NCI-H748 (cell line): ENCODE results near the gene CHRNA10.

ENCODE experiments used
- DNase-seq: peaks from one replicate; lab custom pipeline; 2025; ENCODE audit not compliant: unreplicated experiment; lab: John Stamatoyannopoulos, UW

The CHRNA10 gene, protein sequence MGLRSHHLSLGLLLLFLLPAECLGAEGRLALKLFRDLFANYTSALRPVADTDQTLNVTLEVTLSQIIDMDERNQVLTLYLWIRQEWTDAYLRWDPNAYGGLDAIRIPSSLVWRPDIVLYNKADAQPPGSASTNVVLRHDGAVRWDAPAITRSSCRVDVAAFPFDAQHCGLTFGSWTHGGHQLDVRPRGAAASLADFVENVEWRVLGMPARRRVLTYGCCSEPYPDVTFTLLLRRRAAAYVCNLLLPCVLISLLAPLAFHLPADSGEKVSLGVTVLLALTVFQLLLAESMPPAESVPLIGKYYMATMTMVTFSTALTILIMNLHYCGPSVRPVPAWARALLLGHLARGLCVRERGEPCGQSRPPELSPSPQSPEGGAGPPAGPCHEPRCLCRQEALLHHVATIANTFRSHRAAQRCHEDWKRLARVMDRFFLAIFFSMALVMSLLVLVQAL

GRCh38 chr11:3671334-3672254 lies at the start of gene CHRNA10:
Gene CHRNA10 (minus strand): TSS chr11:3671384. CDS start chr11:3671312, 72 bp downstream.
- DNase-seq, result peak; percentile 31

GRCh38 chr11:3712274-3712673 lies 41.1 kb upstream of the CHRNA10 start:
- no peak for DNase-seq

DNA sequence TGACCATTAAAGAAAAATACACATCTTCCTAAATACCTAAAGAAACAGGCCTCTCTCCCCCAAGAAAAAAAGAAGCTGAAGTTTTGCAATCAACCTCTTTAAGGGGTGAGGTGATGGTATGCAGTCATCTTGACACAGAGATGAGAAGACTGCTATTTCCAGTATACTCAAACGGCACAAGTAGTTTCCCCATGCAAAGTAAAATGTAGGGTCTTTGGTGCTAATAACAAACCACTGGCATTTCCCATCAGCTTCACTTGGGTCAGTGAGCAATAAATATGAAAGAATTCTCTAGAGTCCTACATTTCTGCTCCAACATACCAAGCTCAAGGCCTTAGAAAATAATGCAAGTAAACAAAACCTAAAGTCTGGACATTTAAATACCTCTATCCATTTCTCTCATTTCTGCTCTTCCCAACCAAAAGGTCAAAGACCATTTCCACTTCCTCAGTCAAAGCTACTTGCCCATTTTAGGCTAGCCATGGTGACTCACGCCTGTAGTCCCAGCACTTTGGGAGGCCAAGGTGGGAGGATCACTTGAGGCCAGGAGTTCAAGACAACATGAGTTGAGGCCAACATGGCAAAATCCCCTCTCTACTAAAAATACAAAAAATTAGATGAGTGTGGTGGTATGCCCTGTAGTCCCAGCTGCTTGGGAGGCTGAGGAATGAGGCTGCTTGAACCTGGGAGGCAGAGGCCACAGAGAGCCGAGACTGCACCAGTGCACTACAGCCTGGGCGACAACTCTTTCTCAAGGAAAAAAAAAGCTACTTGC lies 39.5 kb upstream of the CHRNA10 start:
- DNase-seq, result no peak

- no peak for DNase-seq
Observed at GRCh38 chr11:3709977-3710376, 38.8 kb upstream of the CHRNA10 start.

GRCh38 chr11:3707176-3707575 lies 36.0 kb upstream of the CHRNA10 start:
- DNase-seq, result no peak

DNA sequence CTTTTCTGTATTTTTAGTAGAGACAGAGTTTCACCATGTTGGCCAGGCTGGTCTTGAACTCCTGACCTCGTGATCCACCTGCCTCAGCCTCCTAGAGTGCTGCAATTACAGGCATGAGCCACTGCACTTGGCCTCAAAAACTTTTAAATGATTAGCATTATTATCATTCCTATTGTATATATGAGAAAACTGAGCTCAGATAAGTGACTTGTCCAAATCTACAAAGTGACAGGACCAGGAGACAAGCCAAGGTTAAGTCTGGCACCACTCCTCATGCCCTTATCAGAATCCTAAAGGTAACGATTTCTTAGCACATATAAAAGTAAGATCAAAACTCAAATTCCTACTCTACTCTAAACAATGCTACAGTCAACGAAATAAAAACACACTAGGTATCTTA lies 32.2 kb upstream of the CHRNA10 start:
- no peak for DNase-seq

DNA sequence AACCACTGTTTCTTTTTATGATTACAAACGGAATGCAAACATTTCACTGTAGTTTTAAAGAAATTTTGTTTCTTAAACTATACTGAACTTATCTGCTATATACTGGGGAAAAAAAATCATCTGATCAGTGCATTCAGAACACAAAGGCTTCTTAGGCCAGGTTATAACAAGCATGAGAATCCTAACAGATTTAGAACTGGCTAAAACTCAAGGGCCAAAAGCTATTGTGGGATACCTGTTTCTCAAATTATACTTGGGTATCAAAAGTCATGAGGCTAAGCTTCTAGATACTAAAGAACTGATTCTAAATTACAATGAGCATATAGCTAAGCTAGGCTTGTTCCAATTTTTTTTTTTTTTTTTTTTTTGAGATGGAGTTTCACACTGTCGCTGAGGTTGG lies 29.7 kb upstream of the CHRNA10 start:
- no peak for DNase-seq

GRCh38 chr11:3700410-3700809 lies 29.2 kb upstream of the CHRNA10 start:
- DNase-seq, result no peak

GRCh38 chr11:3686751-3687150 lies 15.6 kb upstream of the CHRNA10 start:
- DNase-seq, result no peak

- no peak for DNase-seq
Observed at GRCh38 chr11:3685923-3686322, 14.7 kb upstream of the CHRNA10 start.

GRCh38 chr11:3684819-3685172 lies 13.6 kb upstream of the CHRNA10 start:
- no peak for DNase-seq

DNA sequence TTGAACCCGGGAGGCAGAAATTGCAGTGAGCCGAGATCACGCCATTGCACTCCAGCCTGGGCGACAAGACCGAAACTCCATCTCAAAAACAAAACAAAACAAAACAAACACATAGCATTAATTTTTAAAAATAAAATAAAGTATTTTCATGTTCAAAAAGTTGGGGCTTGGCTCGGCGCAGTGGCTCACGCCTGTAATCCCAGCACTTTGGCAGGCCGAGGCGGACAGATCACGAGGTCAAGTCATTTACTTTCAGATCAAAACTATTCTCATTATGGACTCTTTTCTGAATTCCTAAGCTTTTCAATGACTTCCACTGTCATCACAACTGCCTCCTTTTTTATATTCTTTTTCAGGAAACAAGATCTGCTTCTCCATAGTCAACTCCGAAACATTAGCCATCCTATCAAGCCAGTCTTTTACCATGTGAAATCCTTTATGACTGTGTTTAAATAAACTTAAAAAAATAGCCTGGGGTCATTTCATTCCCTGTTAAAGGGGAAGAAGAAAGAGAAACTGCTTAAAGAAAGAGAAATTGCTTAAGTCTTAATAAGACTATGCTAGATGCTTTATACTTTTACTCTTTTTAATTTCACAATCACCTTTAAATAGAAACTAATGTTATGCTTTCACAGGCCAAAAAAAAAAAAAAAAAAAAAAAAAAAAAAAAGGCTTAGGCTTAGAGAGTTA lies 13.1 kb upstream of the CHRNA10 start:
- DNase-seq, result no peak

DNA sequence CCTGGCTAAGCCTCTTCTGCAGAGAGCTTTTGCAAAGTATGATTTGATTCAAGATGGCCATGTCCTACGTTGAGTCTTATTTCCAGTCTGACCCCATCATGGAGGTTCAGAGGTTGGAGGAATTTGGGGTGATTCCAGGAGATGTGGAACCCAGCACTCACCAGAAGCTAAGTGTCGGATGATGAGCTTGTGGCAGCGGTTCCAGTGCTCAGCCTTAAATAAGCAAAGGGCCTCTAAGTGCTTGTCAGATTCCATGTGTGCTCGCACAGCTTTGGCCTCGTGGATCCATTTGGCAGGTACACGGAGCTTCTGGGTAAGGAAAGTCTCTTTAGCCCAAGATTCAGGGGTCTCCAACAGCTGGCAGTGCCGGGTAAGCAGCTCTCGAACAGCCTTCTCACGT lies 11.9 kb upstream of the CHRNA10 start:
- DNase-seq, result no peak

- DNase-seq, result no peak
Observed at GRCh38 chr11:3679077-3679476, 7.9 kb upstream of the CHRNA10 start.

GRCh38 chr11:3675971-3676370 lies 4.8 kb upstream of the CHRNA10 start:
- no peak for DNase-seq

GRCh38 chr11:3674189-3674588 lies 3.0 kb upstream of the CHRNA10 start:
- DNase-seq, result no peak

DNA sequence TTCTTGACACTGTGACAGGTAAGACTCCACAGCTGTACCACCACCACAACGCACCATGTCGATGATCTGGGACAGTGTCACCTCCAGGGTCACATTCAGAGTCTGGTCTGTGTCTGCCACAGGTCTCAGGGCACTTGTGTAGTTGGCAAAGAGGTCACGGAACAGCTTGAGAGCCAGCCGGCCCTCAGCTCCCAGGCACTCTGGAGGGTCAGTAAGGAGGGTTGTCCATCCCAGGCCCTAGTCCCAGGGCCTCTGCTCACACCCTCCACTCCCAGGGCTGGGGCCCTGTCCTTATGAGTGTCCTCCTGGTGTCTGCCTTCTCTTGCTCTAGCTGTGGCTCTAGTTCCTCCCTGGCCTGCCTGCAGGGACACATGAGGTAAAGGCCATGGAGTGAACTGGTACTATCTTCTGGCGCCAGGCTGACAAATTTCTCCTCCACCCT lies 1.4 kb downstream of the CHRNA10 start:
- DNase-seq, result no peak

DNA sequence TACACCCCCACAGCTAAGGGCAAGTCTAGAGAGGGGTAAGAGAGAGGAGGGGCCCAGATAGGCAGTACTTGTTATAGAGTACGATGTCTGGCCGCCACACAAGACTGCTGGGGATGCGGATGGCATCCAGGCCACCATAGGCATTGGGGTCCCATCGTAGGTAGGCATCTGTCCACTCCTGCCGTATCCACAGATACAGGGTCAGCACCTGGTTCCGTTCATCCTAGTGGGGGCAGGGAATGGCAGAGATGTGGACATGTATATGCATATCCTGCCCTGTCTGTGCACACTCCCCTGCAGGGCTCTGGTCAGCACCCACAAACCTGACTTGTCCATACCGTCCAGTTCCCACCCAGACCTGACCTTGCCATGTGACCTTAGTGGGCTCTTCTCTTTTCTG lies 2.1 kb downstream of the CHRNA10 start:
- no peak for DNase-seq

DNA sequence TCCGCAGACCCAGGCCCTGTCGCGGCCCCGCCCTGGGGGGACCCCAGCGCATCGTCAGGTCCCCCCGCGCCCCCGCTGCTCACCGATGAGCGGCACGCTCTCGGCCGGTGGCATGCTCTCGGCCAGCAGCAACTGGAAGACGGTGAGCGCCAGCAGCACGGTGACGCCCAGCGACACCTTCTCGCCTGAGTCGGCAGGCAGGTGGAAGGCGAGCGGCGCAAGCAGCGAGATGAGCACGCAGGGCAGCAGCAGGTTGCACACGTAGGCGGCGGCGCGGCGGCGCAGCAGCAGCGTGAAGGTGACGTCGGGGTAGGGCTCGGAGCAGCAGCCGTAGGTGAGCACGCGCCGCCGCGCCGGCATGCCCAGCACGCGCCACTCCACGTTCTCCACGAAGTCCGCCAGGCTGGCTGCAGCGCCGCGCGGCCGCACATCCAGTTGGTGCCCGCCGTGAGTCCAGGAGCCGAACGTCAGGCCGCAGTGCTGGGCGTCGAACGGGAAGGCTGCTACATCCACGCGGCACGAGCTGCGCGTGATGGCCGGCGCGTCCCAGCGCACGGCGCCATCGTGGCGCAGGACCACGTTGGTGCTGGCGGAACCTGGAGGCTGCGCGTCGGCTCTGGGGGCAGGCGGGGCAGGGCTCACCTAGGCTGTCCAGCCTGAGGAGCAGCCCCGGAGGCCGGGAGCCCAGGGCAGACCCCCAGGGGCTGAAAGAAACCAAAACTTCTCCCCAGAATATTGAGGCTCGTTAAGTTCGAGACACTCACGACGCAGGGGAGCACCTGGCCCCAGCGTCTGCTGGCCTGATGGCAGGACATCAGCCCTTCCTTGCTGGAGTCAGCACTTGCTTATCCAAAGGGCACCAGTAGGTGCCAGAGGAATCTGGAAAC lies 3.8 kb downstream of the CHRNA10 start:
- no peak for DNase-seq
